H9 (cell line): ENCODE results near the gene RIBC2. TPM values are rescaled to one million over a fixed set of nuclear protein-coding genes. Genes with fewer than 3 reads are reported as not detected.

Experiments used
- DNase-seq: peaks from one replicate; pipeline ENCODE4 v3.0.0-alpha.2; 2017
- H2AFZ ChIP-seq: one replicate; pipeline ENCODE4 v1.6.1; 2013; ENCODE audit warnings: mild to moderate bottlenecking, low read length, control low read depth, moderate library complexity
- H2AK5ac ChIP-seq: 2 replicates; pipeline ENCODE4 v1.6.1; 2013; ENCODE audit warnings: low read length, control low read depth, mixed read lengths; ENCODE audit not compliant: insufficient read length
- H2BK120ac ChIP-seq: one replicate; pipeline ENCODE4 v1.6.1; 2013; ENCODE audit warnings: low read depth, mild to moderate bottlenecking, low read length, control low read depth, inconsistent platforms; ENCODE audit not compliant: poor library complexity, severe bottlenecking
- H2BK12ac ChIP-seq: 2 replicates; pipeline ENCODE4 v1.6.1; 2013; ENCODE audit warnings: low read length, control low read depth, mixed read lengths, low read depth; ENCODE audit not compliant: insufficient read length
- H2BK15ac ChIP-seq: 2 replicates; pipeline ENCODE4 v1.6.1; 2013; ENCODE audit warnings: low read depth, low read length, control low read depth
- H2BK20ac ChIP-seq: one replicate; pipeline ENCODE4 v1.6.1; 2013; ENCODE audit warnings: low read depth, mild to moderate bottlenecking, low read length, control low read depth, inconsistent platforms; ENCODE audit not compliant: poor library complexity, severe bottlenecking
- H2BK5ac ChIP-seq: 2 replicates; pipeline ENCODE4 v1.6.1; 2013; ENCODE audit warnings: low read length, control low read depth, mixed read lengths; ENCODE audit not compliant: insufficient read length
- H3K14ac ChIP-seq: 2 replicates; pipeline ENCODE4 v1.6.1; 2013; ENCODE audit warnings: low read length, control low read depth; ENCODE audit not compliant: insufficient read depth
- H3K18ac ChIP-seq: 2 replicates; pipeline ENCODE4 v1.6.1; 2013; ENCODE audit warnings: low read depth, mild to moderate bottlenecking, mixed read lengths, low read length, control low read depth; ENCODE audit not compliant: insufficient read length
- H3K23ac ChIP-seq: 2 replicates; pipeline ENCODE4 v1.6.1; 2013; ENCODE audit warnings: low read length, control low read depth, mixed read lengths, low read depth; ENCODE audit not compliant: insufficient read length
- H3K23me2 ChIP-seq: 2 replicates; pipeline ENCODE4 v1.6.1; 2013; ENCODE audit warnings: low read depth, mild to moderate bottlenecking, mixed read lengths, low read length, control low read depth; ENCODE audit not compliant: insufficient read length, poor library complexity, severe bottlenecking
- H3K27ac ChIP-seq: 2 replicates; pipeline ENCODE4 v1.5.1; 2013; ENCODE audit warnings: low read length, control low read depth, mixed read lengths, low read depth; ENCODE audit not compliant: insufficient read length
- H3K27me3 ChIP-seq: 2 replicates; pipeline ENCODE4 v1.6.1; 2013; ENCODE audit warnings: low read length, control low read depth, inconsistent platforms; ENCODE audit not compliant: insufficient read depth
- H3K4ac ChIP-seq: 2 replicates; pipeline ENCODE4 v1.6.1; 2013; ENCODE audit warnings: low read depth, mild to moderate bottlenecking, control low read depth, inconsistent platforms, low read length, moderate library complexity
- H3K4me1 ChIP-seq: 2 replicates; pipeline ENCODE4 v1.6.1; 2013; ENCODE audit warnings: low read length, control low read depth, inconsistent platforms; ENCODE audit not compliant: insufficient read depth
- H3K4me2 ChIP-seq: 2 replicates; pipeline ENCODE4 v1.6.1; 2013; ENCODE audit warnings: low read length, control low read depth, mixed read lengths; ENCODE audit not compliant: insufficient read length, insufficient read depth
- H3K56ac ChIP-seq: 2 replicates; pipeline ENCODE4 v1.6.1; 2013; ENCODE audit warnings: low read depth, mild to moderate bottlenecking, mixed read lengths, low read length, control low read depth; ENCODE audit not compliant: insufficient read length
- H3K79me1 ChIP-seq: 2 replicates; pipeline ENCODE4 v1.6.1; 2013; ENCODE audit warnings: low read depth, mild to moderate bottlenecking, moderate library complexity, low read length, control low read depth, inconsistent platforms; ENCODE audit not compliant: insufficient read depth, poor library complexity, severe bottlenecking
- H3K79me2 ChIP-seq: 2 replicates; pipeline ENCODE4 v1.6.1; 2013; ENCODE audit warnings: low read length, control low read depth, inconsistent platforms; ENCODE audit not compliant: insufficient read depth
- H3K9ac ChIP-seq: 2 replicates; pipeline ENCODE4 v1.6.1; 2013; ENCODE audit warnings: low read length, control low read depth, mixed read lengths; ENCODE audit not compliant: insufficient read length; ENCODE audit errors: extremely low read depth
- H3K9me3 ChIP-seq: one replicate; pipeline ENCODE4 v1.6.1; 2013; ENCODE audit warnings: low read depth, low read length, inconsistent platforms; ENCODE audit not compliant: control insufficient read depth
- H3T11ph ChIP-seq: one replicate; pipeline ENCODE4 v1.6.1; 2013; ENCODE audit warnings: mild to moderate bottlenecking, low read length, control low read depth, inconsistent platforms
- H4K20me1 ChIP-seq: one replicate; pipeline ENCODE4 v1.6.1; 2013; ENCODE audit not compliant: control insufficient read depth, insufficient read length, insufficient read depth
- H4K5ac ChIP-seq: 2 replicates; pipeline ENCODE4 v1.6.1; 2013; ENCODE audit warnings: low read depth, mild to moderate bottlenecking, mixed read lengths, low read length, control low read depth; ENCODE audit not compliant: insufficient read length
- H4K8ac ChIP-seq: replicated peaks from 2 replicates; pipeline ENCODE4 v1.6.1; 2013; ENCODE audit warnings: low read length, control low read depth, mixed read lengths, low read depth; ENCODE audit not compliant: insufficient read length
- H4K91ac ChIP-seq: 2 replicates; pipeline ENCODE4 v1.6.1; 2013; ENCODE audit warnings: low read depth, mild to moderate bottlenecking, moderate library complexity, mixed read lengths, low read length, control low read depth; ENCODE audit not compliant: insufficient read length
- H3K27ac Mint-ChIP-seq, 3 experiments: 2 replicates in 2 of 3; 3 replicates in 1 of 3; pipeline ENCODE4 v1.8.0; 2020 to 2021; ENCODE audit warnings: mixed read lengths in 3 of 3, mild to moderate bottlenecking in 1 of 3, moderate library complexity in 1 of 3
- H3K27me3 Mint-ChIP-seq: 2 replicates; pipeline ENCODE4 v1.8.0; 2021; ENCODE audit warnings: low read depth, mild to moderate bottlenecking, moderate library complexity, mixed read lengths
- H3K36me3 Mint-ChIP-seq, 3 experiments: 2 replicates in 2 of 3; 3 replicates in 1 of 3; pipeline ENCODE4 v1.8.0; 2020 to 2021; ENCODE audit warnings: low read depth in 3 of 3, mixed read lengths in 3 of 3; ENCODE audit not compliant: insufficient read depth in 1 of 3
- H3K4me1 Mint-ChIP-seq, 2 experiments: 2 replicates each; pipeline ENCODE4 v1.8.0; 2020; ENCODE audit warnings: mixed read lengths in 2 of 2
- H3K4me3 Mint-ChIP-seq, 2 experiments: 2 replicates in 1 of 2; 3 replicates in 1 of 2; pipeline ENCODE4 v1.8.0; 2020 to 2021; ENCODE audit warnings: mild to moderate bottlenecking in 2 of 2, mixed read lengths in 2 of 2, moderate library complexity in 1 of 2
- H3K9me3 Mint-ChIP-seq, 2 experiments: 2 replicates in 1 of 2; 3 replicates in 1 of 2; pipeline ENCODE4 v1.8.0; 2020; ENCODE audit warnings: mild to moderate bottlenecking in 2 of 2, mixed read lengths in 2 of 2, moderate library complexity in 1 of 2
- WGBS: extraction: QIAGEN DNeasy Blood & Tissue Kit; methylation state at CpG from one replicate; pipeline ENCODE4 v1.1.7; 2013; ENCODE audit warnings: missing lambda C conversion rate, low lambda C conversion rate, mixed read lengths; ENCODE audit not compliant: insufficient read length; ENCODE audit errors: extremely low coverage; 5-methylcytosine and 5-hydroxymethylcytosine counted together
- total RNA-seq: library from RNA; stranded (reverse); gene quantifications from 2 replicates; pipeline ENCODE4 v1.2.1, GENCODE V29; 2021
- TF ChIP-seq, protein P1 (sequence below): fragments of 200-600 bp; sonication (generic); conservative IDR thresholded peaks from 3 replicates; pipeline ENCODE4 v1.8.0; 2021; ENCODE audit warnings: antibody characterized with exemption, mild to moderate bottlenecking

RIBC2 gene
- total RNA-seq, 1 experiment from 2014 or later, result 4.1 TPM

DNA sequence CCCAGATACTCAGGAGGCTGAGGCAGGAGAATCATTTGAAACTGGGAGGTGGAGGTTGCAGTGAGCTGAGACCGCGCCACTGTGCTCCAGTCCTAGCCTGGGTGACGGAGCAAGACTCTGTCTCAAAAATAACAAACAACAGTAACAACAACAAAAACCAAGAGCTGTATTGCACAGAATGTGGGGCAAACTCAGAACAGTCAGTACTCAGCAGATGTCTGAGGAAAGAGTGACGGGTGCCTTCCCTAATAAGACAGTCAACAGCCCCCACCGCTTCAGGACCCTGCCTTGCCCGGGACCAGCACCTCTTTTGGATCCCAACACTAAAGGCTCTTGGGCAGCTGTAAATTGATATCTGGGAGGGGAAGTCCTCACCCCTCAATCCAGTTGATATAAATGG, 40.3 kb downstream of the RIBC2 start:
- Mint-ChIP-seq H3K36me3 (no peaks in the 10 kb centered on the region), H3K4me3 (no peak overlapping the region), H3K27me3 (peaks cover 12% of the 10 kb centered on the region), H3K27ac (no peak overlapping the region), H3K9me3 (no peaks in the 10 kb centered on the region), H3K4me1 (no peaks in the 10 kb centered on the region)
- H3K23me2 ChIP-seq, result no peaks in the 10 kb centered on the region
- H2BK15ac ChIP-seq, result no peak overlapping the region
- no peak overlapping the region for H2BK12ac ChIP-seq
- no peaks in the 10 kb centered on the region for H3K27me3 ChIP-seq
- H4K5ac ChIP-seq, result no peak overlapping the region
- no peak overlapping the region for H3K23ac ChIP-seq
- H2BK120ac ChIP-seq, result no peak overlapping the region
- H4K8ac ChIP-seq, result no peak overlapping the region
- no peak overlapping the region for H3K27ac ChIP-seq
- no peaks in the 10 kb centered on the region for H3K4me1 ChIP-seq
- no peak overlapping the region for H3T11ph ChIP-seq
- no peaks in the 10 kb centered on the region for H4K20me1 ChIP-seq
- no peak overlapping the region for H3K4ac ChIP-seq
- H3K79me2 ChIP-seq, result no peaks in the 10 kb centered on the region
- no peak overlapping the region for H3K4me2 ChIP-seq
- no peak overlapping the region for H4K91ac ChIP-seq
- no peak overlapping the region for H2BK20ac ChIP-seq
- H2BK5ac ChIP-seq, result no peak overlapping the region
- no peak overlapping the region for H2AFZ ChIP-seq
- no peak overlapping the region for H3K14ac ChIP-seq
- H3K9me3 ChIP-seq, result no peaks in the 10 kb centered on the region
- H3K79me1 ChIP-seq, result no peaks in the 10 kb centered on the region
- no CpG with 5 or more reads among the region's 6 CpGs for WGBS
- no peak overlapping the region for H3K9ac ChIP-seq
- TF ChIP-seq, protein P1, sequence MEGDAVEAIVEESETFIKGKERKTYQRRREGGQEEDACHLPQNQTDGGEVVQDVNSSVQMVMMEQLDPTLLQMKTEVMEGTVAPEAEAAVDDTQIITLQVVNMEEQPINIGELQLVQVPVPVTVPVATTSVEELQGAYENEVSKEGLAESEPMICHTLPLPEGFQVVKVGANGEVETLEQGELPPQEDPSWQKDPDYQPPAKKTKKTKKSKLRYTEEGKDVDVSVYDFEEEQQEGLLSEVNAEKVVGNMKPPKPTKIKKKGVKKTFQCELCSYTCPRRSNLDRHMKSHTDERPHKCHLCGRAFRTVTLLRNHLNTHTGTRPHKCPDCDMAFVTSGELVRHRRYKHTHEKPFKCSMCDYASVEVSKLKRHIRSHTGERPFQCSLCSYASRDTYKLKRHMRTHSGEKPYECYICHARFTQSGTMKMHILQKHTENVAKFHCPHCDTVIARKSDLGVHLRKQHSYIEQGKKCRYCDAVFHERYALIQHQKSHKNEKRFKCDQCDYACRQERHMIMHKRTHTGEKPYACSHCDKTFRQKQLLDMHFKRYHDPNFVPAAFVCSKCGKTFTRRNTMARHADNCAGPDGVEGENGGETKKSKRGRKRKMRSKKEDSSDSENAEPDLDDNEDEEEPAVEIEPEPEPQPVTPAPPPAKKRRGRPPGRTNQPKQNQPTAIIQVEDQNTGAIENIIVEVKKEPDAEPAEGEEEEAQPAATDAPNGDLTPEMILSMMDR, result no peak
- no peak overlapping the region for H2AK5ac ChIP-seq
- no peak overlapping the region for H3K18ac ChIP-seq
- no peak for DNase-seq
- no peak overlapping the region for H3K56ac ChIP-seq
